ENCODE measurements around the gene COL26A1. TPM values are rescaled to one million over a fixed set of nuclear protein-coding genes. Genes with fewer than 3 reads are reported as not detected.

Gene COL26A1
- total RNA-seq, 1 donor from 2014 or later, result not detected

DNA sequence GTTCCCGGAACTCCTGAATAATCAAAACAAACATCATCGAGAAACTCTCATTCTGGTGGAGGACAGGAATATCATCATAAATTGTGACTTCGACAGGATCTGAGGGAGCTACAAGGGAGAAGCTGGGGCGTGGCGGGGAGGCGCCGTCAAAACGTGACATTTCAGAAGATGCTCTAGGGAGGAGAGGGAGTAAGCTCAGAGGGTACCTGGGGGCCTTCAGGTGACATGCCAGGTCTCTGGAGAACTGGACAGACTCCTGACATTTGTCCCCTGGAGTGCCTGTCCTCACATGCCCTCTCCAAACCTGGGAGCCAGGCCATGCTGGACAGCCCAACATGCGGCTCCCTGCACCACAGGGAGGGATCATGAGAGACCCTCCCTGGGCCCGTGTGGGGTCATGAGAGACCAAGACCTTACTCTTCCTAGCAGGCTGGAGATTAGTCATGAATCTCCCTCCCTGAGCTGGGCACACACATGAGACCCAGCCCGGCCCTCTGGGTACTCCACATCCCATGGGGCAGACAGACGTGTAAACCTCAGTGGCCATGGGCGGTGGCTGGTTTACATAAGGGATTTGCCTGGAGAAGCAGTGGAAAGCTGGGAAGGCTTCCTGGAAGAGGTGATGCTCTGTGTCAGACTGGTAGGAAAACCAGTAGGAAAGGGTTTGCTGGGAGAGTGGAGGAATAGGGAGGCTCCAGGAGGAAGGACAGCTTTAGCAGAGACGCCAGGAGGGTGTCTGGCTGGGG is 185.4 kb downstream of the COL26A1 start:
- peak; percentile 62 for DNase-seq (ENCODE audit: low spot score)

DNA sequence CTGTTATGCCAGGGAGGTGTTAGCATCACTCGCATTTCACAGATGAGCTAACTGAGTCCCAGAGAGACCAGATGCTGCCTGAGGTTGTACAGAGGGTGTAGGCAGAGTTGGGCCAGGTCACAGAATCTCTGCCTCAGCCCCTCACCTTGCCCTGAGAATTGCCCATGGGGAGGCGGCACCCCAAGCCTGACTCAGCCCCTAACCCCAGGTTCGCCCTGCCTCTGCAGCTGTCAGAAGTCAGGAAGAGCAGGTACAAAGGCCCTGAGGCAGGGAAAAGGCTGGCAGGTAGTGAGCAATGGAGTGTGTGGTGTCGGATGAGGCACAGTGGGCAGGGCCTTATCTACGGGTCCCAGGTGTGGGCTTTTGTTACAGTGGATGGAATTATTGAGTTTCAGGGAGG is 187.1 kb downstream of the COL26A1 start:
- DNase-seq (ENCODE audit: low spot score), result peak; percentile 74

DNA sequence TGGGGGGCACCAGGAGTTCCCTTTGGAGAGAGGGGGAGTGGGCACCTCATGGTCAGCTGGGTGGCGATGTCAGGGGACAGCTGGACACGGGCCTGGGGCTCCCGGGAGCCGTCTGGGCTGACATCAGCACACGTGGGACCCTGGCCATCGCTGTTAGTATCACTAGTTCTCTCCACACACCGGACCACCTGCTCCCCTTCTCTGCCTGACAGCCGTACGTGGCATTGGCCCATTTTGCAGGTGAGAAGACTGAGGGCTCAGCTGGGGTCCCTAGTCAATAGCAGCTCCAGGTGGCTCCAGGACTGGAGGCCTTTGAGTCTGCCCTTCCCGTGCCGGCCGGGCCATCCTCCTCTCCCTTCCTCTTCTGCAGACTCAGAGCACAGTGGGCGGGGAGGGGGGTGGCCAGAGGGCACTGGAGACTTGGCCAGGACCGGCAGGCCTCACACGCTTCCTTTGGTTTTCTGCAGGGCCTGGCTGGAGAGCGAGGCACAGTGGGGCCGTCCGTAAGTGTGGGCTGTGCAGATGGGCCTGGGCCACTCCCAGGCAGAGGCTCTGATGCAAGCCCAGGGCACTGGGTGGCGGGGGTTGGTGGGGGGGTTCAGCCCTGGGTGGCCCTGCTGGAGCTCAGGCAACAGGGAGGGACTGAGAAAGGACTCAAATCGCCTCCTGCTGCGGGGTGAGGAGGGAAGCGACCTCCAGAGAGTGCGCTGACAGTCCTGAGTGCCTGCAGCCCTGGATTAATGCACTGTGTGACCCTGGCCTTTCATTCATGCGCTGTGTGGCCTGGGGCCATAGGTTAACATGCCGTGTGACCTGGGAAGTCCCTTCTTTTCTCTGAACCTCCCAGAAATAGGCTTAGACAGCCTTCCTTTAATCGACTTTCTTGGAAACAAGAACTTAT is 188.2 kb downstream of the COL26A1 start:
- peak; percentile 79 for DNase-seq (ENCODE audit: low spot score)

DNA sequence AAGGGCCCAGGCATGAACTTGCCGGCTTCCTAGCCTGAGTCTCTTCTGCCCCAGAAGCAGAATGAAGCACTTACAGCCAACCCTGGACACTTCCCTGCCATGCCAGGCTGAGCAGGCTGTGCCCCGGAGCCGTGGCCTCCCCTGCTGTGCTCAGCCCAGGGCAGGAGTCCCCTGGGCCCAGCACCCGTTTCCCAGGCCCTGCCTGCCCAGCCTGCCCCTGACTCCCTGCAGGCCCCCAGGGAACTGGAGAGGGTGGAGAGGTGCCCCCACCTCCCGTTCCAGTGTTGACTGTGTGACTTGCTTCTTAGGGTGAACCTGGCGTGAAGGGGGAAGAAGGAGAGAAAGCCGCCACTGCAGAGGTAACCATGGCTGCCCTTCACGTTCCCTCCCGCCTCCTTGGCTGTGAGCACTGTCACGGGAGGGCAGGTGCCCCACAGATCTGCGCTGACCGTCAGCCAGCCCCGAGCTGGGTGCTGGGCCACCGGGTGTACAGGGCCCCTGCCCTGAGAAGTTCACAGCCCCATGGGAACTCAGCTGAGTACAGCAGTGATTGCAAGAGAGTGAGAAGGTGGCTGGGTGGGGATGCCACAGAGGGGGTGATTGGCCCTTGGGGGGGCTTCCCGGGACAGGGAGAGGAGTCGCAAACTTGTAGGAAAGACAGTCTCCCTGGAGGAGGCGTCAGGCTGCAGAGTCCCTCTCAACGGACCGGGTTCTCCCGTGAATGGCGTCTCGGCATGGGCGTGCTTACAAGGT is 190.5 kb downstream of the COL26A1 start:
- DNase-seq (ENCODE audit: low spot score), result peak; percentile 84

DNA sequence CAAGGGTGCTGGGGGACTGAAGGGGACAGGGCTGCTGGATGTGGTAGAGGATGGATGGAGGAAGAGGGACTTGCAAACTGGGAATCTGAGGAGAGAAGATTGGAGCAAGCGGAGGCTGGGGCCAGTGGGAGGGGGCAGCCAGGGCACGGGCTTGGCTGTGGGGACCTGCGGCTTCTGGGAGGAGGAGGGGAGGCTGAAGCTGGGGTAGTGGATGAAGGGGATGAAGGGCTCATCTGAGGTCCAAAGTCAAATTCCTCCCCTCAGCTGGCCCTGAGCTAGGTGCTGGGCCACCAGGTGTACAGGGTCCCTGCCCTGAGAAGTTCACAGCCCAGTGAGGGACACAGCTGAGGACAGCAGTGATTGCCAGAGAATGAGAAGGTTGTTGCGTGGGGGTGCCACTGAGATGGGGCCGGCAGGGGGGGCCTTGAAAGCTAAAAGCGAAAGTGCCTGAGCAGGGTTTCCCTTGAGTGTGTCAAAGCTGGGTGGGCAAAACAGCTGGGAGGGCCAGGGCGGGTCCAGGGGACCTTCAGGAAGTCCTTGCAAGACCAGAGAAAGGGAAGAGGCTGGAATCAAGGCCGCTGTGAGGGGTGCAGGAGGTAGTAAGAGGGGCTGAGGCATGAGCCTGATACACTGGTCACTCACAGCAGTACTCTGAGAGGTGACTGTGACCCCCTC is 191.2 kb downstream of the COL26A1 start:
- peak; percentile 73 for DNase-seq (ENCODE audit: low spot score)

DNA sequence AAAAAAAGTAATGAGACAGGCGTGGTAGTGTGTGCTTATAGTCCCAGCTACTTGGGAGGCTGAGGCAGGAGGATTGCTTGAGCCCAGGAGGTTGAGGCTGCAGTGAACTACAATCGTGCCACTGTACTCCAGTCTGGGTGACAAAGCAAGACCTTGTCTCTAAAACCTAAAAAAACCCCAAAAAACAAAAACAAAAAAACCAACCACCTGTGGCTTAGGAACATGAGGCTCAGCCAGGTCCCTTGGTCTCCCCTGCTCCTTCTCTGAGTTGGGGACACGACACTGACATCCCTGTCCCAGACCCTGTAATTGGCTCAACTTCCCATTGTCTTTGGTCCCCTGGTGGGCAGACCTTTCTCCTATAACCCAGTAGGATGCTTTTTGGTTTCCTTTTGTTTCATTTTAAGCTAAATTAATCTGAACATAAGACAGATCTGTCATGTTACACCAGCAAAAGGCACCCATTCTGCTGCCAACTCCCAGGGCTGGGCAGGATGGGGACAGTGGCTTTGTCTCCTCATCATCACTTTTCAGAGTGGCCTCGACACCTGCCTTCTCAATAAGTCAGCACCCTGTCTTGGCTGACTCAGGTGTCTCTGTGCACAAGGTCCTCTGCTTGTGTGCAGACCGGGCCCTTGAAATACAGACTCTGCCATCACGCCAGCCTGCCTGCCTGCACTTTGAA is 192.1 kb downstream of the COL26A1 start:
- DNase-seq (ENCODE audit: low spot score), result peak; percentile 5

DNA sequence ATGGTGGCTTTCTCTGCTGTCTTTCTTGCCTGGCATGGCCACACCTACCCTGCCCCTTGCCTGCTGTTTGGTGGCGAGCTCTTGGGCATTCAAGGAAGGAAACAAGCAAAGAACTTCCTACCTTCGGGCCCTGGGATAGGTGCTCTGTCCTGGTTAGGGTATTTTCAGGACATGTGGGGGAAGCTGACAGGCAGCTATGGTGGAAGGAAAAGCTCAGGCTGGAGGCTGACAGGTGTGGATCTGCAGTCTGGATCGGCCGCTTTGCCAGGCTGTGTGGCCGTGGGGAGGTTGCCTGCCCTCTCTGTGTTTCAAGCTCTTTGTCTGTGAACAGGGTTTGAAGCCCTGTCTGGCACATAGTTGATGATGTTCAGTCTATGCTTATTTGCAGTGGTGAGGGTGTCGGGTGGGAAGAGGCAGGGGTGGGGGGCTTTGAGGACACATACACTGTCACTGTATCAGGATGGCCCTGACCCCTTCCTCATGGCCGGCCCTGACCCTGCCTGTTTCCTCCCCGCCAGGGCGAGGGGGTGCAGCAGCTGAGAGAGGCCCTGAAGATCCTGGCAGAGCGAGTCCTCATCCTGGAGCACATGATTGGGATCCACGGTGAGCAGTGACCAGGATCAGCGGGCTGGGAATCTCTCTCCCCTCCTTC is 192.7 kb downstream of the COL26A1 start:
- DNase-seq (ENCODE audit: low spot score), result peak; percentile 87

DNA sequence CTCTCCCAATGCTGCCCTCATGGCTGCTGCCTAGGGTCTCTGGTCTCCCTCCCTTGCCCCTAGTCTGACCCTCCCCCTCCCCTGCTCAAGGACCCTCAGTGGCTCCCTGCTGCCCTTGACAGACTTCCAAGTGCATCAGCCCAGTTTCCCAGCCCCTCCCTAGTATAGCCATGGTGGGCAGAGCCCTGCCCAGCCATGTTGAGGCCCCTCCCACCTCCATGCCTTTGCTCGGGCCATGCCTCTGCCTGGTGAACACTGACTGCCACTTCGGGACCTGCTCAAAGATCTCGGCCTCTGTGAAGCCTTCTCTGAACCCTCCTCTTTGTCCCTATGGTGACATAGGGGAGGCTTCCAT is 193.2 kb downstream of the COL26A1 start:
- DNase-seq (ENCODE audit: low spot score), result no peak

DNA sequence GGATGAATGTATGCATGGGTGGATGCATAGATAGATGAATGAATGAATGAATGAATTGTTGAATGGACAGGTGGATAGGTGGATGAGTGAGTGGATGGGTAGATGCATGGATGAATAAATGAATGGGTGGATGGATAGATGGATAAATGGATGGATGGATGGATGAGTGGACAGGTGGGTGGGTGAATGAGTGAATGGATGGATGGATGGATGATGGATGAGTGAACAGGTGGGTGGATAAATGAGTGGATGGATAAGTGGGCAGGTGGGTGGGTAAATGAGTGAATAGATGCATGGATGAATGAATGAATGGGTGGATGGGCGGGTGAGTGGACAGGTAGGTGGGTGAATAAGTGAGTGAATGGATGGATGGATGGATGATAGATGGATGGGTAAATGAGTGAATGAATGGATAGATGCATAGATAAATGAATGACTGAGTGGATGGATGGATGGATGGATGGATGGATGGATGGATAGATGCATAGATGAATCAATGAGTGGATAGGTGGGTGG is 193.8 kb downstream of the COL26A1 start:
- DNase-seq (ENCODE audit: low spot score), result no peak

DNA sequence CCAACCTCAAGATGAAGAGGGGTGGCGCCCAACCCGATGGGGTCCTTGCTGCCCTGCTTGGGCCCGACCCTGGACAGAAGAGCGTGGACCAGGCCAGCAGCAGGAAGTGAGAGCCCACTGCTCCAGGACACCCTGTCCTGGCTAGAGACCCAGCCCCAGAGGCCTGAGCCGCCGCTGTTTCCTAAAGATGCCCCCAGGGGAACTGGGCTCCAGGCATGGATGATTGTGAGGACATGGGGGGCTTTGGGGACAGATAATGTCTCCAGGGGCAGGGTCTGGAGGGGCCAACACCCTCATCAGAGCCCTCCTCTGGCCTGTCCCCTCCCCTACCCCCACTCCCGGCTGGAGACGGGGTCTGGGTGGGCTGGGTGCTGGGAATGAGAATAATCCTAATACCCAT is 194.7 kb downstream of the COL26A1 start:
- peak; percentile 72 for DNase-seq (ENCODE audit: low spot score)

DNA sequence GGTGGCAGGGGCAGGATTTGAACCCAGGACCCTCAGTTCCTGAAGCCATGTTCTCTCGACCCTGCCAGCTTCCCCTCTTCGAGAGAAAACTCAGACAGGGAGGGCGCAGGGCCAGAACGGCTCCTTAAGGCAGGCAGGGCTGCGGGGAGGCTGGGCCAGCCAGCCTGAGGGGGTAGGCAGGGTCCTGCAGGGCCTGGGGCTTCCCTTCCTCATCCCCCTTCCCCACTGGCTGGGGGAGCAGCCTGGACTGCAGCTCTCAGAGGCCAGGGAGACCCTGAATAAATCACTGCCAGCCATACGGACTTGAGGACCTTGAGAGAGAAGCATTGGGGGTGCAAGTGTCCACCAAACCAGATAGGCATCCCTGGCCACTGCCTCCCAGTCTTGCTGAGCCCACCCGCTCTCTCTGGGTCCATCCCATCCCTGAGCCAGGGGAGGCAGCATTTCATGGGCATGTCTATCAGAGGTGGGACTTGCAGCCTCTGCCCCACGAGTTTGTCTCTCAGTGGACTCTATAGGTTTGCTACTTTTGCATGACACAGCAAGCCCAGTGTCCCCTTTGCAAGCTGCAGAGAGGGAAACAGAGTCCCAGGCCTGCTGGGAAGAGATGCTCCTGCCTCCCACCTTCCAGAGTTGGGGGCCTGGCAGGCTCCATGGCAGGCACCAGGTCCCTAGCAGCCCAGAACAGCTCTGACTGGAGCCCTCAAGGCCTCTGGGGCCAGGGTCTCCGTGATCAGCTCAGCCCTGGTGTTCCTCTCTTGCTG is 195.5 kb downstream of the COL26A1 start:
- DNase-seq (ENCODE audit: low spot score), result peak; percentile 75

DNA sequence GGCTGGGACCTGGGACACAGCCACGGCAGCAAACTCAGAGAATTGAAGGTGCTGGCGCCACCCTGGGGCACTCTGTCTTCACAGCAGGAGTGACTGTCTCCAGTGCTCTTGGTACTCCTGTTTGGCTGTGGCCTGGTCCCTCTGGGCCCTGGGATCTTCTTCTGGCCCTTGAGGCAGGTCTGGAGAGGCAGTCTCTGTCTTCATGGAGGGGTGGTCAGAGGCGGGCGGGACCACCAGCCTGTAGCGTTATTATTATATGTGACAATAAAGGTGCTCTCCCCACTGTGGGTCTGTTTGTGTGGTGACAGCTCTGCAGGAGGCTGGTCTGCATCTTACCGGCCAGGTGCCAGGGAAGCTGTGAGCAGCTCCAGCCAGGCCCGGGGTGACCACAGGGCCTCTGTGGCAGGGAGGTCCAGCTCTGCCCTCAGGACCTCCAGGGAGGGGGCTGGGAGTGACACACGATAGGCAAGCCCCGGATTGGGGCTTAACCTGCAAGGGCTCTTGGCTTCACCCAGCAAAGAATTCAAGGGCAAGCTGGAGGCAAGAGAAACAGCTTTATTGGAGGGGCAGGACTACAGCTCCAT is 196.2 kb downstream of the COL26A1 start:
- peak; percentile 43 for DNase-seq (ENCODE audit: low spot score)

DNA sequence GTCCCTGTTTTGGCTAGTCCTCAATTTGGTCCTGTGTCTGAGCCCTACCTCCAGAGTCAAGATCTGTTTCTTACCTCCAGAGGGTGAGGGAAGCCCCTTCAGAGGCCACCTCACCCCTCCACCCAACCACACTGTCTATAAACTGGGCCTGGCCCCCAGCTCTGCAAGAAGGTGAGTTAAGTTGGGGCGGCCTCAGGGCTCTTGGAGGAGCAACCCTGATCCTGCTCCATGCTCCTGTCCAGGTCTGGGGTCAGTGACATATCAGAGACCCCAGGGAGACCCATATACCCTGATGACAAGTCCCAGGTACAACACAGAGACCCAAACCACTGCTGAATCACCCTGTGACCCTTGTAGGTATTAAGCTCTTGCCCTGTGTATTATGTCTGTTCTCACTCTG is 196.9 kb downstream of the COL26A1 start:
- peak; percentile 28 for DNase-seq (ENCODE audit: low spot score)

DNA sequence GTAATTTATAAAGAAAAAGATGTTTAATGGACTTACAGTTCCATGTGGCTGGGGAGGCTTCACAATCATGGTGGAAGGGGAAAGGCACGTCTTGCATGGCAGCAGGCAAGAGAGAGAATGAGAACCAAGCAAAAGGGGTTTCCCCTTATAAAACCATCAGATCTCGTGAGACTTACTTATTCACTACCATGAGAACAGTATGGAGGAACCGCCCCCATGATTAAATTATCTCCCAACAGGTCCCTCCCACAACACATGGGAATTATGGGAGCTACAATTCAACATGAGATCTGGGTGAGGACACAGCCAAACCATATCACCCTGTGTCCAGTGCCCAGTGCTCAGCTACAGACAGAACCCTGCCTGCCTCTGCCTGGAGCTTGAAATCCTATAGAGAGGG is 197.3 kb downstream of the COL26A1 start:
- DNase-seq (ENCODE audit: low spot score), result peak; percentile 16

DNA sequence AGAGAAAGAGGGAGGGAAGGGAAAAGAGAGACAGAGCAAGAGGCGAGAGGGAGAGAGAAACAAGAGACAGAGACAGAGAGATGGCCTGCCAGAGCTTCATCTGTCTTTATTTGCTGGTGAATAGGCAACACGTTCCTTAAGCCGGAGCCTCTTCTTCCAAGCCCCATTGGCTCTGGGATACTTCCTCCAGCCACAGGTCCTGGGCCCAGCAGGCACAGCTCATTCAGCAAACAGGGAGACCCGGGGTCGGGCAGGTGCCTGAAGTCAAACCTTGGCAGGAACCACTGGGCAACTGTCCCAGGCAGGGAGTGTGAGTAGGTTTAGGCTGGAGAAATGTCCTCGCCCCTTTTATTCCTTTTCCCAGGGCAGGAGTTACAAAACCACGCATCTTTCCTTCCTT is 198.2 kb downstream of the COL26A1 start:
- peak; percentile 75 for DNase-seq (ENCODE audit: low spot score)

DNA sequence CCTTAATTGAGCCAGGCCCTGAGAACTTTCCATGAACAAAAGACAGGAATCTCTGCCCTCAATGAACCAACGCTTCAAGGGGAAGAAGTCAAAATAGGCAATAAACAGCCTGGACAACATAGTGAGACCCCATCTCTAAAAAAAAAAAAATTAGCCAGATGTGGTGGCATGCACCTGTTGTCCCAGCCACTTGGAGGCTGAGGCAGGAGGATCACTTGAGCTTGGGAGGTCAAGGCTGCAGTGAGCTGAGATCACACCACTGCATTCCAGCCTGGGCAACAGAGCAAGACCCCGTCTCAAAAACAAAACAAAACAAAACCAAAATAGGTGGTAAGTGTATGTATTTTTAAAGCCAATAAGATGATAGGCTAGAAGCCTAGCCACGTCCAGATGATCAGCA is 198.6 kb downstream of the COL26A1 start:
- DNase-seq (ENCODE audit: low spot score), result peak; percentile 16

DNA sequence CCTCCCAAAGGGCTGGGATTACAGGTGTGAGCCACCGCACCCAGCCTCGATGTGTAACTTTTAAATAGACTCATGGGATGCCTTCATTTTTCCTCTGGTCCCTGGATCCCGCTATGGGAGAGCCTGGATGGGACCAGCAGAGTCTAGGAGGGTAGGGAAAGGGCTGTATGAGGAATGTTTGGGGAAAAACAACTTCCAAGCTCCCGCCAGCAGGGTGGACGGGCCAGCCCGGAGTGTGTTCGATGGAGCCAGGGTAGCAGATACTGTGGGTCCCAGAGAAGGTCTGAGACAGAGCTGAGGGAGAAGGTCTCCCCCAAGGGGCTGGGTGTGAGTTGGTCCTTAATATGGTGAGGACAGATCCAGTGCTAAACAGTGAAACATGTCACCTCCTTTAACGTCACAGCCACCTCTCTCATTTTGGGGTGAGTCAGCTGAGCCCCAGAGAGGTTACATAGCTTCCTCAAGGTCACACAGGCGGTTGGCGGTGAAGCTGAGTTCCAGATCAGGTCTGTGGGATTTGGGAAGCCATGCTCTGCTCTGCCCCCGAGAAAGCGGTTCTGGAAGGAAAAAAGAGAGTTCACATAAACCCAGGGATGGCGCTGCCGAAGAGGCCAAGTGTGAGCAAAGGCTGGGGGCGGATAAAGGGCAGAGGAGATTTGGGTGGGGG is 200.0 kb downstream of the COL26A1 start:
- peak; percentile 82 for DNase-seq (ENCODE audit: low spot score)
